NCI-H2171 (cell line): ENCODE results near the gene TNS2.

ENCODE experiments used
- DNase-seq: peaks from one replicate; lab custom pipeline; 2025; lab: John Stamatoyannopoulos, UW

The TNS2 gene

GRCh38 chr12:53058674-53059433 is 9.0 kb downstream of the TNS2 start:
- DNase-seq, result no peak

- no peak for DNase-seq
Measured at GRCh38 chr12:53059434-53060063, 9.7 kb downstream of the TNS2 start.

- DNase-seq, result no peak
Measured at GRCh38 chr12:53060064-53060720, 10.3 kb downstream of the TNS2 start.

DNA sequence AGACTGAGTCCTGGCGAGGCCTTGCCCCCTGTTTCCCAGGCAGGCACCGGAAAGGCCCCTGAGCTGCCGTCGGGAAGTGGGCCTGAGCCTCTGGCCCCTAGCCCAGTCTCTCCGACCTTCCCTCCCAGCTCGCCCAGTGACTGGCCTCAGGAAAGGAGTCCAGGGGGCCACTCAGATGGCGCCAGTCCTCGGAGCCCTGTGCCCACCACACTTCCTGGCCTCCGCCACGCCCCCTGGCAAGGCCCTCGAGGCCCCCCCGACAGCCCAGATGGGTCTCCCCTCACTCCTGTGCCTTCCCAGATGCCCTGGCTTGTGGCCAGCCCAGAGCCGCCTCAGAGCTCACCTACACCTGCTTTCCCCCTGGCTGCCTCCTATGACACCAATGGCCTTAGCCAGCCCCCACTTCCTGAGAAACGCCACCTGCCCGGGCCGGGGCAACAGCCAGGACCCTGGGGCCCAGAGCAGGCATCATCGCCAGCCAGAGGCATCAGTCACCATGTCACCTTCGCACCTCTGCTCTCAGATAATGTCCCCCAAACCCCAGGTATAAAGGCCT is 10.9 kb downstream of the TNS2 start:
- peak; percentile 79 for DNase-seq

DNA sequence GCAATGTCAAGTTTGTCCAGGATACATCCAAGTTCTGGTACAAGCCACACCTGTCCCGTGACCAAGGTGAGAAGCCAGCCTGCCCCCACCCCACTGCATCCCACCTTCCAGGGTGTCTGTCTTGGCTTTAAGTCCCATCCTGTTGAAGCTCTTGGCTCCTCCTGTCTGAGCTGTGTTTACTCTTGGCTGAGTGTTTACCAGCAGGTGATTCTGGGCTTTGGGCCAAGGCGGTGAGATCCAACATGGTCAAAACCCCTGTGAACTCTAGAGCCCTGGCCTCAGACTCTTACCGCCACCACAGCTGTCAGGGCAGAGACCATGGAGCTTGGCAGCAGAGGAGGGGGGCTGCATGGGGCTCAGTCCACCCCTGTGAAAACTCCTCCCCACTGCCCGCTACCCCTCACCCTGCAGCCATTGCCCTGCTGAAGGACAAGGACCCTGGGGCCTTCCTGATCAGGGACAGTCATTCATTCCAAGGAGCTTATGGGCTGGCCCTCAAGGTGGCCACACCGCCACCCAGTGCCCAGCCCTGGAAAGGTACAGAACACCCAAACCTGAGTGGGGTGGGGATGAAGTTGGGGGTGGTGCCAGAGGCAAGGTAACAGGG is 11.6 kb downstream of the TNS2 start:
- DNase-seq, result peak; percentile 56

DNA sequence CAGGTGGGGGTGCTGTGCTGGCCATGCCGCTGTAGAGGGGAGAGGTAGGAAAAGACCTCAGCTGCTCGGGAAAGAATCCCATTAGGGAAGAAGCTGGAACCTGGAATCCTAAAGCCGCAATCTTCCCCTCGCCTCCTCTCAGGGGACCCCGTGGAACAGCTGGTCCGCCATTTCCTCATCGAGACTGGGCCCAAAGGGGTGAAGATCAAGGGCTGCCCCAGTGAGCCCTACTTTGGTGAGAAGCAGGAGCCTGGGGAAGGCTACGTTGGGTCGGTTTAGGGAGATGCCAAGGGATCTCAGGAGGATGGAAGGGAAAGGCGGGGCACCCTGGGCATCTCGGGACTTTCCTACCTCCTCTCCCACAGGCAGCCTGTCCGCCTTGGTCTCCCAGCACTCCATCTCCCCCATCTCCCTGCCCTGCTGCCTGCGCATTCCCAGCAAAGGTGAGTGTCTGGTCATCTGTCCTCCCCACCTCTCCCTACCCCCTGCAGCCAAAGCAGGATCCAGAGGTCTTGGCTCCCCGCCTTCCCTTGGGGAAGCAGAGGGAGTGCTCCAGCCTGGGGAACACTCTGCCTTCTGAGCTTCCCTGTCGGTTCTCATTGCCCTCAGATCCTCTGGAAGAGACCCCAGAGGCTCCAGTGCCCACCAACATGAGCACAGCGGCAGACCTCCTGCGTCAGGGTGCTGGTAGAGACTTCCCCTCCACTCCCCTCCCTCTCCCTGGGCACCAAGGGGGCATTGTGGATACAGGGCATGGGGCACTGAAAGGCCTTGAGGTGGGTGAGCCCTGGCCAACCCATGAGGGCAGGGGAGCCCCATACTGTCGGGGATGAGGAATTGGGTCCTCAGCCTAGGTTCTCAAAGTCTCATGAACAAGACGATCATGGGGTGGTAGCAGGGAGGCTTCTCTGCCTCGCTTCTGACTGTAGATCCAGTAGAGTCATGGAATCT is 12.4 kb downstream of the TNS2 start:
- DNase-seq, result no peak

- DNase-seq, result no peak
Measured at GRCh38 chr12:53062977-53063707, 13.3 kb downstream of the TNS2 start.

GRCh38 chr12:53063708-53064612 is 14.1 kb downstream of the TNS2 start:
- DNase-seq, result peak; percentile 17

- DNase-seq, result no peak
Measured at GRCh38 chr12:53064613-53065436, 15.0 kb downstream of the TNS2 start.

- no peak for DNase-seq
Measured at GRCh38 chr12:53065470-53065869, 15.6 kb downstream of the TNS2 start.

DNA sequence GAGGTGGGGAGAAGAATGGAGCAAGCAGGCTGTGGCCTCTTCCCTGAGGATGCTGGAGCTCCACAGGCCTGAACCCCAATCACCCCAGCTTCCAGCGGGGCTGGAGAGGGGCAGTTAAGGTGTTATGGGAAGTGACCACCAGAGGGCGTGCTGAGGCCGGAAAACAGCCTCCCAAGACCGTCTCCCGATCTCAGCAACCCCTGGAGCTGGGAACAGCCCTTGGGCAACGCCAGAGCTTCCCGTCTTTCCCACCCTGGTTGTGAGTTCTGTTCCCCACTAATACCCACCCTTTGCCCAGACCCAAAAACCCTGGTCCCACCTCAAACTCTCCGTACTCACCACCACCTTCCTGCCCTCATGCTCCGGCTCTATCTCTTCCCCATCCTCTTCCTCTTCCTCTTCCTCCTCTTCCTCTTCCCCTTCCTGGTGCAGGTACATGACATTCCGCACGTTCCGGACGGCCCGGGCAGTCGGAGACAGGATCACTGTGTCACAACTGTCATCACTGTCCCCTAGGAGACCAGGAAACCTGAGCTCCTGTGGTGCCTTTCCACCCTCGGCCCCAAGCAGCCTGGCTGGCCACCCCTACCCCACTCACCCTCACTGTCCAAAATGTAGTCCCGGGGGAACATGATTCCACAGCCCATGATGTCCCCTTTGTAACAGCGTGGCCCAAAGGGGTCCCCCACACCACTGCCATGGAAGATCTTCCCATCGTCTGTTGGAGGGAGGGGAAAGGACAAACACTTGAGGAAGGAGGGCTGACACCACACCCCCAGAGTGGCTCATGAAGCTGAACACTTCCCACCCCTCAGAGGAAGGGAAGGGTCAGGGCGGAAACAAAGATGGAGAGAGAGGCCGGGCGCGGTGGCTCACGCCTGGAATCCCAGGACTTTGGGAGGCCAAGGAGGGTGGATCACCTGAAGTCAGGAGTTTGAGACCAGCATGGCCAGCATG is 16.4 kb downstream of the TNS2 start:
- peak; percentile 72 for DNase-seq

- no peak for DNase-seq
Measured at GRCh38 chr12:53067074-53067992, 17.5 kb downstream of the TNS2 start.

- no peak for DNase-seq
Measured at GRCh38 chr12:53067993-53068770, 18.3 kb downstream of the TNS2 start.

DNA sequence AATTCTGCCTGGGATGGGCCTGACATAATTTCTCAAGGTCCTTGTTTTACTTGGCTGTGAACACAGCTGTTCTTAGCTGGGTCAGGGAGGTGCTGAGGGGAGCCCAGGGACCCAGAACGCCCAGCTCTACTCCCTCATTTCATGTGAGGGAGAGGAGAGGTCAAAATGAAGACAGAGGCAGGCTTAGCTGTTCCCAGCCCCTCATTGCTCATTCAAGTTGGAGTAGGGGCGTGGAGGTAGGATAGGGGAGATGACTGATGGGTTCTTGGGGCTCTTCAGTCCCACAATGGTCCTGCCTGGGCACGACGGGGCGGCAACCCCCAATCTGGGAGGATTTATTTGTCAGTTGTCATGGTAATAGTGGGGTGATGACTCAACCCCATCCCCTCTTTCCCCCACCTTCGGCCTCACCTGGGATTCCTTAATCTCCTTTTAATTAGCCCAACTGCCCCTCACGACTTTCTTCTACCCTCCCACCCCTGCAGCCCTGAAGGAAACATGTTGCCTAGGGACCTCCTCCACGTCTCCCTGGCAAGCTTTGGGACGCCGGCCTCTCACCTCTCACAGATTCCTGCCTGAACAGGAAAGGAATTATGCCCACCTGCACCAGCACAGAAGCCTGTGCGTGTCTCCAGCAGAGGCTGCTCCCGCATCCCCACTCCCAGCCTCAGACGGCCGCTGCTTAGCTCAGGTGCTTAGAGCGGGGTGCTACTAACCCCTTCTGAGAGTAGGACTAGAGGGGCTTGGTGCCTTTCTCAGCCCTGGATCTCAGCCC is 19.1 kb downstream of the TNS2 start:
- DNase-seq, result no peak
